HepG2 (cell line): Measurements from ENCODE around the gene METAP1D. TPM values are rescaled to one million over a fixed set of nuclear protein-coding genes. Genes with fewer than 3 reads are reported as not detected.
"Not testable (repeated sequence)": the region's sequence is repeated elsewhere in the genome, so short reads cannot be mapped to it uniquely, and the experiment has no call there.

Experiments
- ATAC-seq: fragments of 200-7000 bp; cut with Tn5 transposase; 3 replicates; pipeline ENCODE4 v1.9.1; 2020; ENCODE audit warnings: mild to moderate bottlenecking, moderate library complexity
- BruUV-seq: library from RNA; stranded (reverse); fragments of 400-500 nt; replicated peaks from 2 replicates; lab custom pipeline; 2021; lab: Mats Ljungman, UMichigan
- CTCF ChIA-PET: fragments of 300-600 bp; formaldehyde crosslinking; extraction: SDS; loops from one replicate; lab custom pipeline; 2021; ENCODE audit warnings: low total read pairs, inconsistent platforms, low intra/inter-chr PET ratio; lab: Yijun Ruan, JAX
- POLR2A ChIA-PET: fragments of 350-600 bp; sonication (Branson Sonifier 250); formaldehyde crosslinking; loops from one replicate; lab custom pipeline; 2020; ENCODE audit warnings: antibody characterized with exemption, inconsistent platforms; lab: Yijun Ruan, JAX
- DNase-seq: peaks from one replicate; pipeline ENCODE4 v3.0.0-alpha.2; 2015; ENCODE audit warnings: low spot score
- FAIRE-seq: peaks from 3 replicates; lab custom pipeline; 2011; peaks lifted over from hg19 to GRCh38; lab: Jason Lieb, UNC
- H2AFZ ChIP-seq: one replicate; pipeline ENCODE4 v1.6.1; 2011; ENCODE audit warnings: low read length, inconsistent platforms
- H3K27ac ChIP-seq: fragments of 300-600 bp; 3 replicates; pipeline ENCODE4 v1.8.0; 2011; ENCODE audit warnings: mixed run types, mild to moderate bottlenecking, mixed read lengths, low read length, inconsistent platforms; ENCODE audit not compliant: insufficient read depth; ENCODE audit errors: extremely low read length
- H3K27me3 ChIP-seq, 2 experiments: fragments of 200-600 bp in 1 of 2; 2 replicates in 1 of 2; 3 replicates in 1 of 2; pipeline versions ENCODE4 v1.6.0 to v1.8.0; 2011; ENCODE audit warnings: low read length in 2 of 2, mild to moderate bottlenecking in 2 of 2, moderate library complexity in 2 of 2, inconsistent platforms in 1 of 2; ENCODE audit not compliant: insufficient read depth in 2 of 2, control insufficient read depth in 1 of 2
- H3K36me3 ChIP-seq, 2 experiments: fragments of 200-600 bp in 1 of 2; replicated peaks in 1 of 2; 2 replicates in 1 of 2; 3 replicates in 1 of 2; pipeline versions ENCODE4 v1.5.1 to v1.8.0; 2011; ENCODE audit warnings: low read length in 2 of 2, inconsistent platforms in 1 of 2; ENCODE audit not compliant: insufficient read depth in 2 of 2, control insufficient read depth in 1 of 2
- H3K4me1 ChIP-seq: 2 replicates; pipeline ENCODE4 v1.5.1; 2012; ENCODE audit warnings: low read length, inconsistent platforms; ENCODE audit not compliant: insufficient read depth
- H3K4me2 ChIP-seq: 2 replicates; pipeline ENCODE4 v1.6.0; 2011; ENCODE audit warnings: low read depth, low read length, inconsistent platforms
- H3K4me3 ChIP-seq, 3 experiments: fragments of 200-600 bp in 1 of 3; sonication (generic), shearing (Covaris generic) in 1 of 3; replicated peaks in 1 of 3; 2 replicates each; pipeline ENCODE4 v1.5.1; 2011 to 2016; ENCODE audit warnings: low read length in 3 of 3, inconsistent platforms in 2 of 3, low read depth in 2 of 3, mild to moderate bottlenecking in 2 of 3, control low read depth in 1 of 3, mixed read lengths in 1 of 3; ENCODE audit not compliant: insufficient read depth in 1 of 3
- H3K79me2 ChIP-seq: one replicate; pipeline ENCODE4 v1.6.1; 2011; ENCODE audit warnings: low read length, inconsistent platforms; ENCODE audit not compliant: insufficient read depth
- H3K9ac ChIP-seq: 2 replicates; pipeline ENCODE4 v1.6.0; 2011; ENCODE audit warnings: mild to moderate bottlenecking, low read depth, low read length, inconsistent platforms; ENCODE audit not compliant: insufficient read depth
- H3K9me3 ChIP-seq: 2 replicates; pipeline ENCODE4 v1.5.1; 2012; ENCODE audit warnings: mild to moderate bottlenecking, low read length
- H4K20me1 ChIP-seq: 2 replicates; pipeline ENCODE4 v1.6.0; 2011; ENCODE audit warnings: inconsistent platforms, mild to moderate bottlenecking, low read length, moderate library complexity; ENCODE audit not compliant: insufficient read depth
- HMGA1 ChIP-seq: sonication (generic); formaldehyde crosslinking; conservative IDR thresholded peaks from 2 replicates; pipeline ENCODE4 v1.4.0; 2020; ENCODE audit warnings: missing genetic modification reagents
- HOXA5 ChIP-seq: sonication (generic); formaldehyde crosslinking; IDR thresholded peaks from 2 replicates; pipeline ENCODE4 v1.4.0; 2020; ENCODE audit warnings: missing genetic modification reagents
- SAFB2 ChIP-seq: sonication (generic); formaldehyde crosslinking; IDR thresholded peaks from 2 replicates; pipeline ENCODE4 v1.5.1; 2020; ENCODE audit warnings: missing genetic modification reagents, low read depth, mild to moderate bottlenecking, borderline replicate concordance
- SNAPC2 ChIP-seq: sonication (generic); formaldehyde crosslinking; IDR thresholded peaks from 2 replicates; pipeline ENCODE4 v1.8.1; 2022; ENCODE audit warnings: mild to moderate bottlenecking, missing genetic modification reagents
- STAG1 ChIP-seq: sonication (generic); formaldehyde crosslinking; IDR thresholded peaks from 2 replicates; pipeline ENCODE4 v1.4.0; 2020; ENCODE audit warnings: missing genetic modification reagents
- ZNF607 ChIP-seq: sonication (generic); formaldehyde crosslinking; IDR thresholded peaks from 2 replicates; pipeline ENCODE4 v1.5.1; 2020; ENCODE audit warnings: missing genetic modification reagents, mild to moderate bottlenecking, borderline replicate concordance
- ZNF670 ChIP-seq: sonication (generic); formaldehyde crosslinking; IDR thresholded peaks from 2 replicates; pipeline ENCODE4 v1.8.0; 2022; ENCODE audit warnings: mild to moderate bottlenecking, missing genetic modification reagents, borderline replicate concordance
- ZNF772 ChIP-seq: sonication (generic); formaldehyde crosslinking; IDR thresholded peaks from 2 replicates; pipeline ENCODE4 v1.5.0; 2020; ENCODE audit warnings: mild to moderate bottlenecking, missing genetic modification reagents
- ZNF83 ChIP-seq: sonication (generic); formaldehyde crosslinking; IDR thresholded peaks from 2 replicates; pipeline ENCODE4 v1.4.0; 2020; ENCODE audit warnings: missing genetic modification reagents, mild to moderate bottlenecking, borderline replicate concordance
- ZSCAN22 ChIP-seq: sonication (generic); formaldehyde crosslinking; IDR thresholded peaks from 2 replicates; pipeline ENCODE4 v1.4.0; 2020; ENCODE audit warnings: mild to moderate bottlenecking, missing genetic modification reagents
- ZXDC ChIP-seq: sonication (generic); formaldehyde crosslinking; IDR thresholded peaks from 2 replicates; pipeline ENCODE4 v1.5.0; 2020; ENCODE audit warnings: mild to moderate bottlenecking, missing genetic modification reagents
- WGBS: methylation state at CpG from one replicate; pipeline ENCODE4 v1.1.6; 2017; ENCODE audit warnings: low lambda C conversion rate; 5-methylcytosine and 5-hydroxymethylcytosine counted together
- in situ Hi-C: cut with HindIII; loops from 2 replicates; pipeline ENCODE4 v1.10.0; 2017; ENCODE audit warnings: low pct_unique_long_range_greater_than_20kb; ENCODE audit not compliant: extremely low pct_ligation_motif_present
- intact Hi-C: fragments of 100-400 bp; cut with micrococcal nuclease; formaldehyde crosslinking; loops from one replicate; pipeline ENCODE4 v1.10.0; 2022; ENCODE audit not compliant: unreplicated experiment
- polyA plus RNA-seq, 8 experiments: library from polyadenylated mRNA; depleted of rRNA in 3 of 8; stranded (reverse) in 7 of 8; unstranded in 1 of 8; fragments of >200 nt; fragmentation: Illumina TruSeq in 4 of 8; extraction: Trizol in 4 of 8; gene quantifications; 2 replicates each; pipeline versions ENCODE4 v1.2.1 to v1.2.3, GENCODE V29; 2011 to 2016; ENCODE audit warnings: low read depth in 4 of 8, missing spikeins in 1 of 8, mixed read lengths in 1 of 8; ENCODE audit not compliant: insufficient read depth in 1 of 8
- total RNA-seq, 5 experiments: library from RNA; depleted of rRNA; stranded (reverse); fragments of >200 nt; fragmentation: Illumina TruSeq; extraction: Trizol; gene quantifications; 2 replicates each; pipeline ENCODE4 v1.2.3, GENCODE V29; 2016; ENCODE audit warnings: low read depth in 1 of 5
- TF ChIP-seq, protein P1 (sequence below): IDR thresholded peaks from 2 replicates; pipeline ENCODE4 v1.6.1; 2016
- TF ChIP-seq, protein P2 (sequence below): sonication (generic); formaldehyde crosslinking; IDR thresholded peaks from 2 replicates; pipeline ENCODE4 v1.4.0; 2020; ENCODE audit warnings: missing genetic modification reagents

METAP1D gene
- total and polyA plus RNA-seq, 2 of the 13 experiments (the other 11 are each of a cell fraction or from before 2014, with no cell fraction given): 14.7 to 21.6 TPM

- not testable (repeated sequence) for H3K4me2 ChIP-seq
These were observed 68.2 kb downstream of the METAP1D start for GRCh38 chr2:172067905-172068304.

DNA sequence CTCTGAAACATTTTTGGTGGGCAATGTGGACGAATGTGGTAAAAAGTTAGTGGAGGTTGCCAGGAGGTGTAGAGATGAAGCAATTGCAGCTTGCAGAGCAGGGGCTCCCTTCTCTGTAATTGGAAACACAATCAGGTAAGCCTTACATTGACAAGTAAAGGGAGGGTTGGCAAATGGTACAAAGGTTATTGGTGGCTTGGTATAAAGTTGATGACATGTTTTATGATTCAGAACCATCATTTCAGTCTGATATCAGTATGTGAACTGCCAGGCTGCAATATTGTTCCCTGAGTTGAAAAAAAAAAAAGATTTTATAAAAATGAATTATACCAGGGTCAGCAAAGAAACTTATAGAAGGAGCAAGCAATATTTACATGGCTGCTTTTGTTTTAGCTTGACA is 71.2 kb downstream of the METAP1D start:
- no peak for ATAC-seq
- in situ Hi-C loops (no loop called here), intact Hi-C loops (no loop called here)
- POLR2A ChIA-PET: no interaction called here
- H3K27me3 ChIP-seq: no peaks in the 10 kb centered on the region
- BruUV-seq: no TSS peak
- 88% methylated on average over 1 of the region's 1 CpG for WGBS
- H3K4me1 ChIP-seq: peaks cover 19% of the 10 kb centered on the region
- no peak overlapping the region for H3K4me2 ChIP-seq
- no peaks in the 10 kb centered on the region for H3K36me3 ChIP-seq
- no peaks in the 10 kb centered on the region for H3K9me3 ChIP-seq
- no peak overlapping the region for H2AFZ ChIP-seq
- no peak overlapping the region for H3K4me3 ChIP-seq
- no peaks in the 10 kb centered on the region for H3K79me2 ChIP-seq
- no peak overlapping the region for H3K27ac ChIP-seq
- no peaks in the 10 kb centered on the region for H4K20me1 ChIP-seq
- no peak for DNase-seq
- no peak overlapping the region for H3K9ac ChIP-seq
- FAIRE-seq: no peak
- CTCF ChIA-PET: no interaction called here
- TF ChIP-seq ZNF607 (CRISPR knock-in tag) (no peak), ZSCAN22 (CRISPR knock-in tag) (no peak), ZXDC (CRISPR knock-in tag) (no peak), SAFB2 (CRISPR knock-in tag) (no peak), ZNF83 (CRISPR knock-in tag) (no peak), SNAPC2 (CRISPR knock-in tag) (no peak), STAG1 (CRISPR knock-in tag) (no peak), HMGA1 (no peak), ZNF670 (CRISPR knock-in tag) (no peak), HOXA5 (CRISPR knock-in tag) (no peak), ZNF772 (CRISPR knock-in tag) (no peak)
- TF ChIP-seq, protein P1, sequence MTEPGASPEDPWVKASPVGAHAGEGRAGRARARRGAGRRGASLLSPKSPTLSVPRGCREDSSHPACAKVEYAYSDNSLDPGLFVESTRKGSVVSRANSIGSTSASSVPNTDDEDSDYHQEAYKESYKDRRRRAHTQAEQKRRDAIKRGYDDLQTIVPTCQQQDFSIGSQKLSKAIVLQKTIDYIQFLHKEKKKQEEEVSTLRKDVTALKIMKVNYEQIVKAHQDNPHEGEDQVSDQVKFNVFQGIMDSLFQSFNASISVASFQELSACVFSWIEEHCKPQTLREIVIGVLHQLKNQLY (CRISPR knock-in tag): no peak
- TF ChIP-seq, protein P2, sequence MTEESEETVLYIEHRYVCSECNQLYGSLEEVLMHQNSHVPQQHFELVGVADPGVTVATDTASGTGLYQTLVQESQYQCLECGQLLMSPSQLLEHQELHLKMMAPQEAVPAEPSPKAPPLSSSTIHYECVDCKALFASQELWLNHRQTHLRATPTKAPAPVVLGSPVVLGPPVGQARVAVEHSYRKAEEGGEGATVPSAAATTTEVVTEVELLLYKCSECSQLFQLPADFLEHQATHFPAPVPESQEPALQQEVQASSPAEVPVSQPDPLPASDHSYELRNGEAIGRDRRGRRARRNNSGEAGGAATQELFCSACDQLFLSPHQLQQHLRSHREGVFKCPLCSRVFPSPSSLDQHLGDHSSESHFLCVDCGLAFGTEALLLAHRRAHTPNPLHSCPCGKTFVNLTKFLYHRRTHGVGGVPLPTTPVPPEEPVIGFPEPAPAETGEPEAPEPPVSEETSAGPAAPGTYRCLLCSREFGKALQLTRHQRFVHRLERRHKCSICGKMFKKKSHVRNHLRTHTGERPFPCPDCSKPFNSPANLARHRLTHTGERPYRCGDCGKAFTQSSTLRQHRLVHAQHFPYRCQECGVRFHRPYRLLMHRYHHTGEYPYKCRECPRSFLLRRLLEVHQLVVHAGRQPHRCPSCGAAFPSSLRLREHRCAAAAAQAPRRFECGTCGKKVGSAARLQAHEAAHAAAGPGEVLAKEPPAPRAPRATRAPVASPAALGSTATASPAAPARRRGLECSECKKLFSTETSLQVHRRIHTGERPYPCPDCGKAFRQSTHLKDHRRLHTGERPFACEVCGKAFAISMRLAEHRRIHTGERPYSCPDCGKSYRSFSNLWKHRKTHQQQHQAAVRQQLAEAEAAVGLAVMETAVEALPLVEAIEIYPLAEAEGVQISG: no peak

More at GRCh38 chr2:172067905-172068304, 68.2 kb downstream of the METAP1D start:
- H3K27me3 ChIP-seq, DNase-seq, H4K20me1 ChIP-seq, H3K79me2 ChIP-seq, in situ Hi-C loops, FAIRE-seq, H3K36me3 ChIP-seq, BruUV-seq, POLR2A ChIA-PET, ATAC-seq, intact Hi-C loops, H3K4me3 ChIP-seq, H3K27ac ChIP-seq, H2AFZ ChIP-seq, H3K9ac ChIP-seq, H3K9me3 ChIP-seq, CTCF ChIA-PET: not testable (repeated sequence)
- peaks cover 15% of the 10 kb centered on the region for H3K4me1 ChIP-seq
- WGBS: 95% methylated on average over 4 of the region's 4 CpGs
